SK-N-SH (cell line): Measurements from ENCODE around the gene PHEX. TPM values are rescaled to one million over a fixed set of nuclear protein-coding genes. Genes with fewer than 3 reads are reported as not detected.

Experiments used
- CTCF ChIA-PET: fragments of 300-600, 350-600 bp; formaldehyde crosslinking; extraction: SDS; loops from one replicate; lab custom pipeline; 2021; lab: Yijun Ruan, JAX
- POLR2A ChIA-PET: fragments of 350-600 bp; sonication (Branson Sonifier 250); formaldehyde crosslinking; extraction: SDS; loops from one replicate; lab custom pipeline; 2020; ENCODE audit warnings: antibody characterized with exemption, inconsistent platforms; lab: Yijun Ruan, JAX
- DNase-seq: peaks from one replicate; pipeline ENCODE4 v3.0.0; 2012
- H2AFZ ChIP-seq: fragments of 200-600 bp; sonication (generic); 2 replicates; pipeline ENCODE4 v1.8.1; 2016; ENCODE audit warnings: antibody characterized with exemption, mild to moderate bottlenecking, low read depth
- H3F3A ChIP-seq: fragments of 200-600 bp; sonication (generic); replicated peaks from 2 replicates; pipeline ENCODE3; 2016; ENCODE audit warnings: antibody characterized with exemption, mild to moderate bottlenecking; ENCODE audit not compliant: insufficient read depth
- H3K27ac ChIP-seq, 2 experiments: fragments of 200-500 bp in 1 of 2; fragments of 200-600 bp in 1 of 2; sonication (Bioruptor generic) in 1 of 2; sonication (generic), shearing (Covaris generic) in 1 of 2; 2 replicates each; pipeline versions ENCODE4 v1.5.1 to v1.6.1; 2014 to 2016; ENCODE audit warnings: low read depth in 2 of 2, inconsistent platforms in 1 of 2, low read length in 1 of 2, mild to moderate bottlenecking in 1 of 2, mixed read lengths in 1 of 2
- H3K27me3 ChIP-seq: fragments of 200-600 bp; sonication (generic), shearing (Covaris generic); 2 replicates; pipeline ENCODE4 v1.6.1; 2016; ENCODE audit warnings: mixed run types; ENCODE audit not compliant: insufficient read depth
- H3K36me3 ChIP-seq, 2 experiments: fragments of 200-500 bp in 1 of 2; fragments of 200-600 bp in 1 of 2; sonication (Bioruptor generic) in 1 of 2; sonication (generic) in 1 of 2; replicated peaks in 1 of 2; 2 replicates each; pipeline versions ENCODE3 to v1.5.1; 2014 to 2016; ENCODE audit warnings: low read length in 1 of 2, mild to moderate bottlenecking in 1 of 2; ENCODE audit not compliant: insufficient read depth in 2 of 2, control insufficient read depth in 1 of 2
- H3K4me1 ChIP-seq, 2 experiments: fragments of 200-500 bp in 1 of 2; fragments of 200-600 bp in 1 of 2; sonication (Bioruptor generic) in 1 of 2; sonication (generic), shearing (Covaris generic) in 1 of 2; 2 replicates each; pipeline versions ENCODE4 v1.5.1 to v1.6.1; 2014 to 2016; ENCODE audit warnings: low read depth in 1 of 2, low read length in 1 of 2, mixed run types in 1 of 2; ENCODE audit not compliant: insufficient read depth in 2 of 2, control insufficient read depth in 1 of 2
- H3K4me2 ChIP-seq: fragments of 200-600 bp; sonication (generic), shearing (Covaris generic); 2 replicates; pipeline ENCODE4 v1.6.1; 2017; ENCODE audit warnings: mixed run types
- H3K4me3 ChIP-seq, 2 experiments: fragments of 200-500 bp in 1 of 2; fragments of 200-600 bp in 1 of 2; sonication (Bioruptor generic) in 1 of 2; sonication (generic), shearing (Covaris generic) in 1 of 2; 2 replicates each; pipeline versions ENCODE4 v1.5.1 to v1.8.1; 2014 to 2016; ENCODE audit warnings: low read depth in 2 of 2, inconsistent platforms in 1 of 2, low read length in 1 of 2, mild to moderate bottlenecking in 1 of 2, mixed read lengths in 1 of 2, moderate library complexity in 1 of 2
- H3K79me2 ChIP-seq: fragments of 200-600 bp; sonication (generic); 2 replicates; pipeline ENCODE4 v1.8.1; 2017; ENCODE audit warnings: mild to moderate bottlenecking; ENCODE audit not compliant: insufficient read depth
- H3K9ac ChIP-seq: fragments of 200-600 bp; sonication (generic); 2 replicates; pipeline ENCODE4 v1.6.1; 2017; ENCODE audit warnings: mixed run types
- H3K9me2 ChIP-seq: fragments of 200-600 bp; sonication (generic); 2 replicates; pipeline ENCODE4 v1.6.1; 2017; ENCODE audit warnings: mixed run types
- H3K9me3 ChIP-seq: fragments of 200-600 bp; sonication (generic); 2 replicates; pipeline ENCODE4 v1.6.1; 2017; ENCODE audit warnings: mixed run types, mild to moderate bottlenecking, moderate library complexity
- H4K20me1 ChIP-seq: fragments of 200-600 bp; sonication (generic); 2 replicates; pipeline ENCODE4 v1.6.1; 2017; ENCODE audit warnings: mild to moderate bottlenecking, mixed run types; ENCODE audit not compliant: insufficient read depth
- ELF1 ChIP-seq: IDR thresholded peaks from 2 replicates; pipeline ENCODE4 v1.4.0; 2012
- EZH2phosphoT487 ChIP-seq: fragments of 200-600 bp; sonication (generic); IDR thresholded peaks from 2 replicates; pipeline ENCODE4 v1.6.1; 2017; ENCODE audit warnings: low read depth, mixed run types, mild to moderate bottlenecking, antibody characterized with exemption, moderate library complexity, borderline replicate concordance
- FOXJ3 ChIP-seq: sonication (generic); formaldehyde crosslinking; IDR thresholded peaks from 2 replicates; pipeline ENCODE4 v1.5.1; 2020; ENCODE audit warnings: mild to moderate bottlenecking, missing genetic modification reagents
- FOXM1 ChIP-seq: IDR thresholded peaks from 2 replicates; pipeline ENCODE4 v1.4.0; 2012; ENCODE audit warnings: low read depth, mild to moderate bottlenecking
- GABPA ChIP-seq: IDR thresholded peaks from 2 replicates; pipeline ENCODE4 v1.4.0; 2012; ENCODE audit warnings: low read depth, mild to moderate bottlenecking
- GATA2 ChIP-seq: sonication (generic); formaldehyde crosslinking; IDR thresholded peaks from 2 replicates; pipeline ENCODE4 v1.5.0; 2020; ENCODE audit warnings: mild to moderate bottlenecking, missing genetic modification reagents
- JUND ChIP-seq: IDR thresholded peaks from 2 replicates; pipeline ENCODE4 v1.4.0; 2012
- MEF2A ChIP-seq: IDR thresholded peaks from 2 replicates; pipeline ENCODE4 v1.4.0; 2012; ENCODE audit warnings: low read depth, borderline replicate concordance
- MXI1 ChIP-seq: IDR thresholded peaks from 2 replicates; pipeline ENCODE4 v1.6.1; 2012; ENCODE audit warnings: mild to moderate bottlenecking, low read depth, low read length, improper control_type of control experiment
- NFIC ChIP-seq: IDR thresholded peaks from 2 replicates; pipeline ENCODE4 v1.4.0; 2012; ENCODE audit warnings: borderline replicate concordance
- POLR2AphosphoS5 ChIP-seq: IDR thresholded peaks from 2 replicates; pipeline ENCODE4 v1.6.1; 2012; ENCODE audit warnings: low read depth, low read length
- TAF1 ChIP-seq: IDR thresholded peaks from 2 replicates; pipeline ENCODE4 v1.6.1; 2012; ENCODE audit warnings: low read depth, mild to moderate bottlenecking, low read length, moderate library complexity, borderline replicate concordance
- WGBS: methylation state at CpG from one replicate; pipeline ENCODE4 v1.1.6; 2017; ENCODE audit warnings: low lambda C conversion rate; 5-methylcytosine and 5-hydroxymethylcytosine counted together
- polyA plus RNA-seq, 3 experiments: library from polyadenylated mRNA; depleted of rRNA; stranded (reverse); fragments of >200 nt; gene quantifications; 2 replicates each; pipeline ENCODE4 v1.2.3, GENCODE V29; 2012
- TF ChIP-seq, protein P1 (sequence below): IDR thresholded peaks from 2 replicates; pipeline ENCODE4 v1.6.1; 2012; ENCODE audit warnings: mild to moderate bottlenecking, low read depth, low read length, moderate library complexity
- TF ChIP-seq, protein P2 (sequence below): fragments of 150-350 bp; IDR thresholded peaks from 2 replicates; pipeline ENCODE4 v1.6.1; 2017; ENCODE audit warnings: antibody characterized with exemption, low read length, low read depth, borderline replicate concordance
- TF ChIP-seq, protein P3 (sequence below): IDR thresholded peaks from 2 replicates; pipeline ENCODE4 v1.4.0; 2012; ENCODE audit warnings: low read depth, borderline replicate concordance
- TF ChIP-seq, protein P4 (sequence below): fragments of 200-600 bp; sonication (generic); IDR thresholded peaks from 2 replicates; pipeline ENCODE4 v1.6.1; 2017; ENCODE audit warnings: antibody characterized with exemption, mild to moderate bottlenecking, moderate library complexity

PHEX gene
- polyA plus RNA-seq, 1 of the 3 experiments (the other 2 are of a cell fraction), result 0.35 TPM

DNA sequence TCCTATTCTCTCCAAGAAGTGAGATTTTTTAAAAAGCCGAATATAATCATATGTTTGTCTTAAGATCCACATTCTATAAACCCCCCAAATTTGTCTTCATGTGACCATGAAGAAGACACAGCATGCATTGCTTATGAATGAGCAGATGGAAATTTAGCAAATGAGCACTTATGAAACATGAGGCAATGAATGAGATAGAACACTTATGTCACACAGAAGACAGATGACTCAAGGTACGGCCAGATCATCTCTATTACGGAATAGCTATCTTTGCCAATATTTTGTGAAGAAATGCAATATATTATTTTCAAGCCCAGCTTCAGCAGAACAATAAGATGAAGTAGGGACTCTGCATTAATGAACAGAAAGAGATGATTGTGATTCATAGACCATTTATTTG is 21.4 kb downstream of the PHEX start:
- no peaks in the 10 kb centered on the region for H3K79me2 ChIP-seq

DNA sequence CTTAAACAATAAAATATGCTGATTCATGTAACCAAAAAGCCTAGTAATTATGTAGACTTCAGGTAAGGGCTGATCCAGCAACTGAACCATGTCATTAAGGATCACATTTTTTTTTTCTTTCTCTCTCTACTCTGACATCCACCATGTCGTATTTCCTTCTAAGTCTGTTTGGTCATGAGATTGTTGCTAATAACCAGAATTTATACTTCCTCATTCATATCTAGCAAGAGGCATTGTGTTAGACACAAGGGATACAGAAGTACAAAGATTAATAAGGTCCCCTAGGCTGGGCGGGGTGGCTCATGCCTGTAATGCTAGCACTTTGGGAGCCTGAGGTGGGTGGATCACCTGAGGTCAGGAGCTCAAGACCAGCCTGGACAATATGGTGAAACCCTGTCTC is 24.1 kb downstream of the PHEX start:
- no peaks in the 10 kb centered on the region for H3K36me3 ChIP-seq
- 47% methylated on average over 2 of the region's 2 CpGs for WGBS
- POLR2A ChIA-PET, result no interaction called here
- H3K4me2 ChIP-seq, result no peak overlapping the region
- H3F3A ChIP-seq, result no peaks in the 10 kb centered on the region
- no peaks in the 10 kb centered on the region for H3K27me3 ChIP-seq
- H3K27ac ChIP-seq, result no peak overlapping the region
- no peaks in the 10 kb centered on the region for H3K79me2 ChIP-seq
- no peaks in the 10 kb centered on the region for H3K9me2 ChIP-seq
- no peak for DNase-seq
- no peaks in the 10 kb centered on the region for H3K9me3 ChIP-seq
- H3K9ac ChIP-seq, result no peak overlapping the region
- no peaks in the 10 kb centered on the region for H4K20me1 ChIP-seq
- no peak overlapping the region for H2AFZ ChIP-seq
- CTCF ChIA-PET, result interaction anchor here (0.6 kb wide), 1 partner anchor 34 kb away, joined by 4 read pairs; no protein-coding TSS in a partner anchor
- no peak overlapping the region for H3K4me3 ChIP-seq
- H3K4me1 ChIP-seq, result peaks cover 0 to 7% of the 10 kb centered on the region in 2 experiments; a peak in 1 of 4 replicates
- TF ChIP-seq TAF1, result no peak
- TF ChIP-seq EZH2phosphoT487, result no peak
- TF ChIP-seq, protein P1, sequence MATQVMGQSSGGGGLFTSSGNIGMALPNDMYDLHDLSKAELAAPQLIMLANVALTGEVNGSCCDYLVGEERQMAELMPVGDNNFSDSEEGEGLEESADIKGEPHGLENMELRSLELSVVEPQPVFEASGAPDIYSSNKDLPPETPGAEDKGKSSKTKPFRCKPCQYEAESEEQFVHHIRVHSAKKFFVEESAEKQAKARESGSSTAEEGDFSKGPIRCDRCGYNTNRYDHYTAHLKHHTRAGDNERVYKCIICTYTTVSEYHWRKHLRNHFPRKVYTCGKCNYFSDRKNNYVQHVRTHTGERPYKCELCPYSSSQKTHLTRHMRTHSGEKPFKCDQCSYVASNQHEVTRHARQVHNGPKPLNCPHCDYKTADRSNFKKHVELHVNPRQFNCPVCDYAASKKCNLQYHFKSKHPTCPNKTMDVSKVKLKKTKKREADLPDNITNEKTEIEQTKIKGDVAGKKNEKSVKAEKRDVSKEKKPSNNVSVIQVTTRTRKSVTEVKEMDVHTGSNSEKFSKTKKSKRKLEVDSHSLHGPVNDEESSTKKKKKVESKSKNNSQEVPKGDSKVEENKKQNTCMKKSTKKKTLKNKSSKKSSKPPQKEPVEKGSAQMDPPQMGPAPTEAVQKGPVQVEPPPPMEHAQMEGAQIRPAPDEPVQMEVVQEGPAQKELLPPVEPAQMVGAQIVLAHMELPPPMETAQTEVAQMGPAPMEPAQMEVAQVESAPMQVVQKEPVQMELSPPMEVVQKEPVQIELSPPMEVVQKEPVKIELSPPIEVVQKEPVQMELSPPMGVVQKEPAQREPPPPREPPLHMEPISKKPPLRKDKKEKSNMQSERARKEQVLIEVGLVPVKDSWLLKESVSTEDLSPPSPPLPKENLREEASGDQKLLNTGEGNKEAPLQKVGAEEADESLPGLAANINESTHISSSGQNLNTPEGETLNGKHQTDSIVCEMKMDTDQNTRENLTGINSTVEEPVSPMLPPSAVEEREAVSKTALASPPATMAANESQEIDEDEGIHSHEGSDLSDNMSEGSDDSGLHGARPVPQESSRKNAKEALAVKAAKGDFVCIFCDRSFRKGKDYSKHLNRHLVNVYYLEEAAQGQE, result no peak
- no peak for TF ChIP-seq MXI1
- no peak for TF ChIP-seq JUND
- TF ChIP-seq MEF2A, result no peak
- TF ChIP-seq, protein P2, sequence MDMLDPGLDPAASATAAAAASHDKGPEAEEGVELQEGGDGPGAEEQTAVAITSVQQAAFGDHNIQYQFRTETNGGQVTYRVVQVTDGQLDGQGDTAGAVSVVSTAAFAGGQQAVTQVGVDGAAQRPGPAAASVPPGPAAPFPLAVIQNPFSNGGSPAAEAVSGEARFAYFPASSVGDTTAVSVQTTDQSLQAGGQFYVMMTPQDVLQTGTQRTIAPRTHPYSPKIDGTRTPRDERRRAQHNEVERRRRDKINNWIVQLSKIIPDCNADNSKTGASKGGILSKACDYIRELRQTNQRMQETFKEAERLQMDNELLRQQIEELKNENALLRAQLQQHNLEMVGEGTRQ, result no peak
- no peak for TF ChIP-seq FOXJ3
- no peak for TF ChIP-seq GABPA
- no peak for TF ChIP-seq FOXM1
- no peak for TF ChIP-seq ELF1

More for the DNA sequence above, 21.4 kb downstream of the PHEX start:
- Histone ChIP-seq H3K27me3 (no peaks in the 10 kb centered on the region), H3F3A (no peaks in the 10 kb centered on the region), H3K4me3 (no peak overlapping the region), H3K9me2 (no peaks in the 10 kb centered on the region), H3K27ac (no peak overlapping the region), H3K9me3 (no peaks in the 10 kb centered on the region), H3K4me2 (no peak overlapping the region), H3K4me1 (no peaks in the 10 kb centered on the region), H3K9ac (no peak overlapping the region), H2AFZ (no peak overlapping the region), H3K36me3 (peaks cover 0 to 3% of the 10 kb centered on the region in 2 experiments), H4K20me1 (no peaks in the 10 kb centered on the region)
- DNase-seq, result no peak
- WGBS, result 44% methylated on average over 3 of the region's 3 CpGs
- CTCF ChIA-PET, result interaction anchor here (0.9 kb wide), 1 partner anchor 28 kb away, joined by 3 read pairs; no protein-coding TSS in a partner anchor
- TF ChIP-seq, protein P3, sequence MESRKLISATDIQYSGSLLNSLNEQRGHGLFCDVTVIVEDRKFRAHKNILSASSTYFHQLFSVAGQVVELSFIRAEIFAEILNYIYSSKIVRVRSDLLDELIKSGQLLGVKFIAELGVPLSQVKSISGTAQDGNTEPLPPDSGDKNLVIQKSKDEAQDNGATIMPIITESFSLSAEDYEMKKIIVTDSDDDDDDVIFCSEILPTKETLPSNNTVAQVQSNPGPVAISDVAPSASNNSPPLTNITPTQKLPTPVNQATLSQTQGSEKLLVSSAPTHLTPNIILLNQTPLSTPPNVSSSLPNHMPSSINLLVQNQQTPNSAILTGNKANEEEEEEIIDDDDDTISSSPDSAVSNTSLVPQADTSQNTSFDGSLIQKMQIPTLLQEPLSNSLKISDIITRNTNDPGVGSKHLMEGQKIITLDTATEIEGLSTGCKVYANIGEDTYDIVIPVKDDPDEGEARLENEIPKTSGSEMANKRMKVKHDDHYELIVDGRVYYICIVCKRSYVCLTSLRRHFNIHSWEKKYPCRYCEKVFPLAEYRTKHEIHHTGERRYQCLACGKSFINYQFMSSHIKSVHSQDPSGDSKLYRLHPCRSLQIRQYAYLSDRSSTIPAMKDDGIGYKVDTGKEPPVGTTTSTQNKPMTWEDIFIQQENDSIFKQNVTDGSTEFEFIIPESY, result no peak
- TF ChIP-seq, protein P2, result no peak
- TF ChIP-seq NFIC (no peak), POLR2AphosphoS5 (no peak), GABPA (no peak), GATA2 (no peak)
- TF ChIP-seq, protein P4, sequence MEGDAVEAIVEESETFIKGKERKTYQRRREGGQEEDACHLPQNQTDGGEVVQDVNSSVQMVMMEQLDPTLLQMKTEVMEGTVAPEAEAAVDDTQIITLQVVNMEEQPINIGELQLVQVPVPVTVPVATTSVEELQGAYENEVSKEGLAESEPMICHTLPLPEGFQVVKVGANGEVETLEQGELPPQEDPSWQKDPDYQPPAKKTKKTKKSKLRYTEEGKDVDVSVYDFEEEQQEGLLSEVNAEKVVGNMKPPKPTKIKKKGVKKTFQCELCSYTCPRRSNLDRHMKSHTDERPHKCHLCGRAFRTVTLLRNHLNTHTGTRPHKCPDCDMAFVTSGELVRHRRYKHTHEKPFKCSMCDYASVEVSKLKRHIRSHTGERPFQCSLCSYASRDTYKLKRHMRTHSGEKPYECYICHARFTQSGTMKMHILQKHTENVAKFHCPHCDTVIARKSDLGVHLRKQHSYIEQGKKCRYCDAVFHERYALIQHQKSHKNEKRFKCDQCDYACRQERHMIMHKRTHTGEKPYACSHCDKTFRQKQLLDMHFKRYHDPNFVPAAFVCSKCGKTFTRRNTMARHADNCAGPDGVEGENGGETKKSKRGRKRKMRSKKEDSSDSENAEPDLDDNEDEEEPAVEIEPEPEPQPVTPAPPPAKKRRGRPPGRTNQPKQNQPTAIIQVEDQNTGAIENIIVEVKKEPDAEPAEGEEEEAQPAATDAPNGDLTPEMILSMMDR, result no peak
- POLR2A ChIA-PET, result no interaction called here
